GF-D8 (cell line): ENCODE results near the gene CNTN4.

Source experiments
- DNase-seq: peaks from one replicate; lab custom pipeline; 2025; lab: John Stamatoyannopoulos, UW

CNTN4 gene

GRCh38 chr3:3105246-3105645 lies 1006.6 kb downstream of the CNTN4 start:
- DNase-seq, result no peak

- no peak for DNase-seq
These were observed 1007.1 kb downstream of the CNTN4 start for GRCh38 chr3:3105815-3106214.

DNA sequence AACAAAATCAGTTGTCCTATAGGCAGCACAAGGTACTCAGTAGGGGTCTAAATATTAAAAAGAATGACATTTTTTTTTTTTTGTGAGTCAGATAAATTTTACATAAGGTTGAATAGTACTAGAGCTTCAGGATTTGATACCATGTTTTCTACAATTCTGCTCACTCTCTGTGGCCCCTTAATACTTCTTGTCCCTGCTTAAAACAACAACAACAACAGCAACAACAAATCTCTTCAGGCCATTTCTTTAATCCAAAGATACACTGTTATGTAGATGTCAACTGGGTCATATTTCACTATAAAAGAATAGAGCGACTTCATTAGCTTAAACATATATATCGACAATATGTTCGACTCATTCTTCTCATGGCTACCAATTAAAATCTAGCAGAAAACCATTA lies 1008.5 kb downstream of the CNTN4 start:
- DNase-seq, result no peak
